ENCODE data around the gene ZNF280B.

GRCh38 chr22:22485524-22485923 is 23.0 kb downstream of the ZNF280B start:
- TF ChIP-seq YY1 (IDR thresholded peaks at IDR 0.05; ENCODE audit: insufficient read depth, insufficient read length) (no peak), ZNF274 (IDR thresholded peaks at IDR 0.05; ENCODE audit: low read depth, low read length) (no peak), SUZ12 (IDR thresholded peaks at IDR 0.05; ENCODE audit: extremely low read depth, insufficient read depth, insufficient read length) (no peak)
